K562 (cell line): ENCODE results near the gene FBXO21. TPM values are rescaled to one million over a fixed set of nuclear protein-coding genes. Genes with fewer than 3 reads are reported as not detected.

ENCODE experiments used
- ATAC-seq: fragments of 200-7000 bp; cut with Tn5 transposase; 3 replicates; pipeline ENCODE4 v1.9.1; 2020; ENCODE audit warnings: moderate library complexity
- BruUV-seq: library from RNA; stranded (reverse); fragments of 400-500 nt; replicated peaks from 2 replicates; lab custom pipeline; 2021; lab: Mats Ljungman, UMichigan
- CTCF ChIA-PET: fragments of 300-600 bp; formaldehyde crosslinking; extraction: SDS; loops from one replicate; lab custom pipeline; 2021; ENCODE audit warnings: low intra/inter-chr PET ratio; lab: Yijun Ruan, JAX
- POLR2A ChIA-PET: fragments of 300-600, 350-650 bp; sonication (Branson Sonifier 250); formaldehyde crosslinking; extraction: SDS; loops from one replicate; lab custom pipeline; 2021; ENCODE audit warnings: antibody characterized with exemption, inconsistent platforms; lab: Yijun Ruan, JAX
- DNase-seq, 4 experiments: peaks; one replicate each; pipeline versions ENCODE4 v3.0.0 to v3.0.0-alpha.2; 2011 to 2018; ENCODE audit warnings: low spot score in 3 of 4, mixed read lengths in 3 of 4; ENCODE audit errors: extremely low read depth in 1 of 4
- FAIRE-seq: peaks from 2 replicates; lab custom pipeline; 2011; peaks lifted over from hg19 to GRCh38; lab: Jason Lieb, UNC
- H2AFZ ChIP-seq: 2 replicates; pipeline ENCODE4 v1.6.0; 2011; ENCODE audit warnings: low read depth, low read length, control low read depth, inconsistent platforms
- H3K27ac ChIP-seq: fragments of 200-600 bp; 3 replicates; pipeline ENCODE4 v1.8.0; 2011; ENCODE audit warnings: low read depth, mild to moderate bottlenecking, control low read depth, inconsistent platforms, low read length, moderate library complexity, mixed read lengths; ENCODE audit errors: extremely low read depth
- H3K27me3 ChIP-seq, 2 experiments: fragments of 300-600 bp in 1 of 2; 2 replicates in 1 of 2; 3 replicates in 1 of 2; pipeline versions ENCODE4 v1.6.0 to v1.8.0; 2011; ENCODE audit warnings: inconsistent platforms in 2 of 2, low read length in 2 of 2, mild to moderate bottlenecking in 1 of 2, mixed read lengths in 1 of 2, moderate library complexity in 1 of 2; ENCODE audit not compliant: control insufficient read depth in 2 of 2, insufficient read depth in 2 of 2
- H3K36me3 ChIP-seq: fragments of 300-600 bp; 3 replicates; pipeline ENCODE4 v1.8.0; 2011; ENCODE audit warnings: mild to moderate bottlenecking, low read length, inconsistent platforms; ENCODE audit not compliant: control insufficient read depth, insufficient read depth
- H3K4me1 ChIP-seq, 2 experiments: fragments of 200-600 bp in 1 of 2; replicated peaks in 1 of 2; 2 replicates in 1 of 2; 3 replicates in 1 of 2; pipeline versions ENCODE4 v1.5.1 to v1.8.0; 2011; ENCODE audit warnings: inconsistent platforms in 2 of 2, low read length in 2 of 2, mild to moderate bottlenecking in 1 of 2, mixed read lengths in 1 of 2, moderate library complexity in 1 of 2; ENCODE audit not compliant: control insufficient read depth in 2 of 2, insufficient read depth in 2 of 2
- H3K4me2 ChIP-seq: 2 replicates; pipeline ENCODE4 v1.6.1; 2011; ENCODE audit warnings: low read length, control low read depth, inconsistent platforms, mixed read lengths; ENCODE audit not compliant: insufficient read depth
- H3K4me3 ChIP-seq: fragments of 200-600 bp; sonication (generic), shearing (Covaris generic); 2 replicates; pipeline ENCODE4 v1.5.1; 2016; ENCODE audit warnings: control low read depth, inconsistent platforms
- H3K79me2 ChIP-seq: fragments of 200-600 bp; 3 replicates; pipeline ENCODE4 v1.8.0; 2011; ENCODE audit warnings: low read length, inconsistent platforms; ENCODE audit not compliant: control insufficient read depth, insufficient read depth
- H3K9ac ChIP-seq, 2 experiments: 2 replicates each; pipeline versions ENCODE4 v1.6.0 to v1.6.1; 2011; ENCODE audit warnings: low read depth in 2 of 2, low read length in 2 of 2, control low read depth in 1 of 2, inconsistent platforms in 1 of 2, mild to moderate bottlenecking in 1 of 2, mixed read lengths in 1 of 2; ENCODE audit not compliant: insufficient read depth in 1 of 2
- H3K9me1 ChIP-seq: one replicate; pipeline ENCODE4 v1.6.0; 2011; ENCODE audit warnings: inconsistent platforms, mild to moderate bottlenecking, low read length, moderate library complexity; ENCODE audit not compliant: control insufficient read depth, insufficient read depth
- H3K9me3 ChIP-seq: replicated peaks from 2 replicates; pipeline ENCODE4 v1.5.1; 2011; ENCODE audit warnings: low read depth, low read length, inconsistent platforms; ENCODE audit not compliant: control insufficient read depth, insufficient read depth
- H4K20me1 ChIP-seq: replicated peaks from 2 replicates; pipeline ENCODE4 v1.6.1; 2011; ENCODE audit warnings: low read length, inconsistent platforms, mixed read lengths; ENCODE audit not compliant: control insufficient read depth, insufficient read depth
- CEBPB ChIP-seq: fragments of 450-650 bp; IDR thresholded peaks from 2 replicates; pipeline ENCODE4 v1.6.1; 2016; ENCODE audit warnings: missing genetic modification characterization, missing compliant biosample characterization
- ZNF212 ChIP-seq: fragments of 450-650 bp; formaldehyde crosslinking; IDR thresholded peaks from 2 replicates; pipeline ENCODE4 v1.4.0; 2020; ENCODE audit warnings: mild to moderate bottlenecking
- ZNF232 ChIP-seq: sonication (generic); formaldehyde crosslinking; IDR thresholded peaks from 2 replicates; pipeline ENCODE4 v1.8.0; 2022; ENCODE audit warnings: mild to moderate bottlenecking, missing genetic modification reagents
- ZNF24 ChIP-seq: fragments of 450-650 bp; IDR thresholded peaks from 2 replicates; pipeline ENCODE4 v1.6.1; 2016
- WGBS: fragments of 100-300 bp; shearing (Covaris generic); methylation state at CpG from one replicate; pipeline ENCODE4 v1.1.6; 2016; ENCODE audit warnings: low coverage, mixed read lengths; ENCODE audit not compliant: insufficient coverage; ENCODE audit errors: missing lambda C conversion rate; 5-methylcytosine and 5-hydroxymethylcytosine counted together
- in situ Hi-C: fragments of 300-500 bp; cut with MboI; formaldehyde crosslinking; loops from 4 replicates; pipeline ENCODE4 v1.15.0; 2018; ENCODE audit warnings: inconsistent platforms, mixed read lengths
- intact Hi-C: fragments of 100-400 bp; cut with micrococcal nuclease; formaldehyde crosslinking; loops from 2 replicates; pipeline ENCODE4 v1.14.2; 2022
- polyA plus RNA-seq, 8 experiments: library from polyadenylated mRNA; depleted of rRNA in 4 of 8; stranded (reverse) in 5 of 8; unstranded in 3 of 8; fragments of >200 nt; fragmentation: Nextera tagmentation in 2 of 8; fragmentation: Illumina TruSeq in 1 of 8; extraction: Ambion mirVana in 2 of 8; extraction: Trizol in 1 of 8; gene quantifications; 2 replicates each; pipeline versions ENCODE4 v1.2.1 to v1.2.3, GENCODE V29; 2011 to 2014; ENCODE audit warnings: inconsistent platforms in 1 of 8, missing spikeins in 1 of 8
- total RNA-seq, 7 experiments: library from RNA; depleted of rRNA in 6 of 7; stranded (reverse); fragments of >200 nt in 6 of 7; fragmentation: Illumina TruSeq in 2 of 7; extraction: Trizol in 2 of 7; gene quantifications; 2 replicates each; pipeline versions ENCODE4 v1.2.1 to v1.2.3, GENCODE V29; 2011 to 2021; ENCODE audit warnings: low replicate concordance in 1 of 7

FBXO21 gene
- total and polyA plus RNA-seq, 9 of the 15 experiments (the other 6 are each of a cell fraction or from before 2014, with no cell fraction given): 3.0 to 50.9 (median 9.1) TPM

DNA sequence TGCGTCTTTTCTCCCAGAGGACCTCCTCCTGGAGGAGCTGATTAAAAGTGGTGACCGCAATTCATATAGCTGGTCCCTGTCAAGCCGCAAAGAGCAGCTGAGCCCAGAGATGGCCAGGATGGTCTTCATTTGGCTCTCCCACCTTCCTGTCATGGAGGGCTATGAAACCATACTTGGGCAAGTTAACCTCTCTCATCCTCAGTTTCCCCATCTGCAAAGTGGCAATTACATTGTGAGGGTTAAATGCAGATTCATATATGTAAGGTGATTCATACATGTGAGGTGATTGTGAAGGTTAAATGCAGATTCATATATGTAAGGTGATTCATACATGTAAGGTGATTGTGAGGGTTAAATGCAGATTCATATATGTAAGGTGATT is 87.5 kb downstream of the FBXO21 start:
- TF ChIP-seq ZNF232 (peak; percentile 99), CEBPB (no peak)
- POLR2A ChIA-PET: interaction anchor here (1.3 kb wide), 1 partner anchor 9 kb away, joined by 5 read pairs; no protein-coding TSS in a partner anchor
- H3K36me3 ChIP-seq: no peaks in the 10 kb centered on the region
- no peak for FAIRE-seq
- H3K4me2 ChIP-seq: no peak overlapping the region
- no peak overlapping the region for H3K4me3 ChIP-seq
- H3K4me1 ChIP-seq: peaks cover 10 to 29% of the 10 kb centered on the region in 2 experiments
- H4K20me1 ChIP-seq: no peaks in the 10 kb centered on the region
- CTCF ChIA-PET: no interaction called here
- H2AFZ ChIP-seq: no peak overlapping the region
- no peak for DNase-seq
- BruUV-seq: no TSS peak
- WGBS: 6% methylated on average over 3 of the region's 3 CpGs
- no peaks in the 10 kb centered on the region for H3K9me1 ChIP-seq
- intact Hi-C loops: no loop called here
- no peak overlapping the region for H3K9ac ChIP-seq
- in situ Hi-C loops: no loop called here
- peaks cover 12% of the 10 kb centered on the region for H3K79me2 ChIP-seq
- H3K9me3 ChIP-seq: no peaks in the 10 kb centered on the region; the same call in 1 of the 2 replicates
- ATAC-seq: no peak
- peaks cover 21 to 54% of the 10 kb centered on the region in 2 experiments; a peak in 4 of 5 replicates for H3K27me3 ChIP-seq
- H3K27ac ChIP-seq: no peak overlapping the region

DNA sequence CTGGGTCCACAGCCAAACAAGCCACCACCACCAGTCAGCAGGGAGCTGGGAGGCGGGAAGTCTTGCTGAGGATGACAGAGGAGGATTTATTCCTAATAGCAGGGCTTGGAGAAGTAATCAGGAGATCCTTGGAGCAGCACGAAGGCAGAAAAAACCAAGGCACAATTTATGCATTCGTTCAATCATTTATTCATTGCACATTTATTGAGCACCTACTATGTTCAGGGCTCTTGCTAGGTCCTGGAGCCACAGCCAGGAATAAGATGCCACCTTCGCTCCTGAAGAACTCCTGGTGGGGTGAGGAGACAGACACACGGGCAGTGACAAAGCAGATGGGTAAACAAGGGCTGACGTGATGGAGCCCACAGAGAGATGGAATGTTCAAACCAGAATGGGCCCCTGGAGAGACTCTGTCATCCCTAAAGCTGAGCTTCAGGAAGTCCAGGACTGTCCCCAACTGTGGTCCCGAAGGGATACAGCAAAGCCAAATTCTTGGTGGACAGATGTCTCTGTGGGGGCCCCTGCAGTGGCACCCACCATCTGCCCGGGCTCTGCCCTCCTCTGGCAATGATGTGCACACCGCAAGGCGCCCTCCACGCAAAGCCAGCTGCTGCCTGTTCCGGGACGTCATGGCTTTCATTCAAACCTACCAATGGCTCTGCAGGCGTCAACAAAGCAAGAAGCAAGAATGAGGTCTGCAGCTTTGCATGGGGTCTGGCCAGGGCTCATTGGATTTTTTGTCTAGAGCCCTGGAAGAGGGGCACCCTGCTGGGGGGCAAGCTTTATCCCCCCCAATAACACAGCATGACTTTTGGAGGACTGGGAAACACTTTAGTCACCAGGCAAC is 88.1 kb downstream of the FBXO21 start:
- WGBS: 11% methylated on average over 12 of the region's 14 CpGs
- Histone ChIP-seq H4K20me1 (no peaks in the 10 kb centered on the region), H3K27me3 (peaks cover 16 to 49% of the 10 kb centered on the region in 2 experiments; a peak in 4 of 5 replicates), H2AFZ (no peak overlapping the region), H3K36me3 (no peaks in the 10 kb centered on the region), H3K4me3 (no peak overlapping the region), H3K4me2 (no peak overlapping the region), H3K79me2 (peaks cover 19% of the 10 kb centered on the region), H3K9me3 (no peaks in the 10 kb centered on the region; the same call in 1 of the 2 replicates), H3K9ac (peak overlapping the region in 1 of 2 experiments; percentile 41; a peak in 1 of 4 replicates), H3K4me1 (peaks cover 10 to 31% of the 10 kb centered on the region in 2 experiments), H3K27ac (no peak overlapping the region), H3K9me1 (no peaks in the 10 kb centered on the region)
- peak; percentile 91 for TF ChIP-seq ZNF24
- TF ChIP-seq ZNF212: no peak
- FAIRE-seq (no peak), ATAC-seq (no peak), DNase-seq (no peak)
- no TSS peak for BruUV-seq
- POLR2A ChIA-PET: interaction anchor here (1.3 kb wide), 1 partner anchor 9 kb away, joined by 5 read pairs; no protein-coding TSS in a partner anchor
- intact Hi-C loops: no loop called here
- CTCF ChIA-PET: no interaction called here
- in situ Hi-C loops: no loop called here
